Ishikawa (cell line): ENCODE measurements around the gene MAD1L1.

Experiments used
- CEBPB ChIP-seq: IDR thresholded peaks from 2 replicates; pipeline ENCODE4 v1.6.1; 2012
- CREB1 ChIP-seq: IDR thresholded peaks from 2 replicates; pipeline ENCODE4 v1.6.1; 2012; ENCODE audit warnings: low read depth
- EGR1 ChIP-seq: IDR thresholded peaks from 2 replicates; pipeline ENCODE4 v1.6.1; 2012
- EP300 ChIP-seq: IDR thresholded peaks from 2 replicates; pipeline ENCODE4 v1.6.1; 2012; ENCODE audit warnings: borderline replicate concordance
- FOXM1 ChIP-seq: IDR thresholded peaks from 2 replicates; pipeline ENCODE4 v1.6.1; 2012; ENCODE audit warnings: low read depth, borderline replicate concordance
- MAX ChIP-seq: IDR thresholded peaks from 2 replicates; pipeline ENCODE4 v1.6.1; 2012
- NFIC ChIP-seq: IDR thresholded peaks from 2 replicates; pipeline ENCODE4 v1.6.1; 2012
- RAD21 ChIP-seq: IDR thresholded peaks from 2 replicates; pipeline ENCODE4 v1.6.1; 2012; ENCODE audit warnings: low read depth
- REST ChIP-seq: IDR thresholded peaks from 2 replicates; pipeline ENCODE4 v1.6.1; 2012; ENCODE audit warnings: low read depth, mild to moderate bottlenecking
- TAF1 ChIP-seq: IDR thresholded peaks from 2 replicates; pipeline ENCODE4 v1.6.1; 2012; ENCODE audit warnings: low read depth, mild to moderate bottlenecking
- TCF12 ChIP-seq: IDR thresholded peaks from 2 replicates; pipeline ENCODE4 v1.6.1; 2012; ENCODE audit warnings: low read depth
- TEAD4 ChIP-seq: IDR thresholded peaks from 2 replicates; pipeline ENCODE4 v1.6.1; 2012
- USF1 ChIP-seq: IDR thresholded peaks from 2 replicates; pipeline ENCODE4 v1.6.1; 2012
- YY1 ChIP-seq: IDR thresholded peaks from 2 replicates; pipeline ENCODE4 v1.6.1; 2012; ENCODE audit warnings: low read depth
- ZBTB7A ChIP-seq: IDR thresholded peaks from 2 replicates; pipeline ENCODE4 v1.6.1; 2012; ENCODE audit warnings: low read depth

Gene MAD1L1

GRCh38 chr7:1907751-1908365 is 324.9 kb downstream of the MAD1L1 start:
- no peak for TF ChIP-seq TEAD4

GRCh38 chr7:1906988-1907745 is 325.6 kb downstream of the MAD1L1 start:
- TF ChIP-seq EGR1 = no peak
- no peak for TF ChIP-seq MAX
- no peak for TF ChIP-seq EP300
- no peak for TF ChIP-seq NFIC
- TF ChIP-seq RAD21 = no peak
- TF ChIP-seq TEAD4 = no peak
- no peak for TF ChIP-seq CEBPB
- TF ChIP-seq REST = no peak
- TF ChIP-seq USF1 = no peak
- TF ChIP-seq TAF1 = no peak
- TF ChIP-seq CREB1 = no peak
- no peak for TF ChIP-seq YY1
- no peak for TF ChIP-seq FOXM1
- no peak for TF ChIP-seq TCF12

- TF ChIP-seq FOXM1 (no peak), RAD21 (no peak), TCF12 (no peak), TAF1 (no peak), YY1 (no peak), CEBPB (no peak), REST (no peak), USF1 (no peak), NFIC (no peak)
These were observed 326.5 kb downstream of the MAD1L1 start for GRCh38 chr7:1906087-1906830.

- no peak for TF ChIP-seq TAF1
- no peak for TF ChIP-seq USF1
- no peak for TF ChIP-seq EP300
- TF ChIP-seq CREB1 = no peak
- TF ChIP-seq TEAD4 = no peak
- TF ChIP-seq YY1 = no peak
These were observed 330.4 kb downstream of the MAD1L1 start for GRCh38 chr7:1902231-1902855.

GRCh38 chr7:1901431-1902210 is 331.1 kb downstream of the MAD1L1 start:
- TF ChIP-seq REST = no peak
- no peak for TF ChIP-seq CEBPB
- TF ChIP-seq ZBTB7A = no peak
